Peyer's patch (tissue), 4 donors: Measurements from ENCODE around the gene LONP2. TPM values are rescaled to one million over a fixed set of nuclear protein-coding genes. Genes with fewer than 3 reads are reported as not detected.

Experiments used
- DNase-seq, 3 donors: peaks; one replicate each; pipeline ENCODE4 v3.0.0-alpha.2; 2017 to 2019
- H3K27ac ChIP-seq, 4 donors: fragments of 200-600 bp; sonication (generic); one replicate each; pipeline ENCODE4 v1.5.1; 2016 to 2019
- H3K27me3 ChIP-seq, 2 donors: fragments of 200-600 bp; sonication (generic); one replicate each; pipeline ENCODE4 v1.5.1; 2019
- H3K36me3 ChIP-seq, 3 donors: fragments of 200-600 bp; sonication (generic); one replicate each; pipeline ENCODE4 v1.5.1; 2016 to 2019
- H3K4me1 ChIP-seq, 4 donors: fragments of 200-600 bp; sonication (generic); one replicate each; pipeline ENCODE4 v1.5.1; 2016 to 2019
- H3K4me3 ChIP-seq, 4 donors: fragments of 200-600 bp; sonication (generic); 1 replicate in 3 of 4; 2 replicates in 1 of 4; pipeline ENCODE4 v1.5.1; 2016 to 2019; ENCODE audit warnings: mild to moderate bottlenecking in 1 of 4
- H3K9me3 ChIP-seq, 4 donors: fragments of 200-600 bp; sonication (generic); one replicate each; pipeline ENCODE4 v1.5.1; 2016 to 2019; ENCODE audit warnings: mild to moderate bottlenecking in 1 of 4
- POLR2A ChIP-seq, 2 donors: fragments of 450-650 bp; IDR thresholded peaks; one replicate each; pipeline ENCODE4 v1.5.1; 2017; ENCODE audit warnings: antibody characterized with exemption in 2 of 2, mild to moderate bottlenecking in 2 of 2, moderate library complexity in 2 of 2
- total RNA-seq, 4 donors: library from RNA; depleted of rRNA; stranded (reverse); fragments of >200 nt; gene quantifications; one replicate each; pipeline ENCODE4 v1.1.0, GENCODE V29; 2016
- TF ChIP-seq, protein P1 (sequence below), 6 experiments: fragments of 450-650 bp in 4 of 6; fragments of 200-600 bp in 2 of 6; sonication (generic) in 1 of 6; IDR thresholded peaks; one replicate each; pipeline ENCODE4 v1.5.1; 2017 to 2019; ENCODE audit warnings: antibody characterized with exemption in 6 of 6, mild to moderate bottlenecking in 3 of 6, moderate library complexity in 1 of 6

The LONP2 gene
- total RNA-seq, 4 donors from 2014 or later, result 56.7 to 104 (median 70.7) TPM

DNA sequence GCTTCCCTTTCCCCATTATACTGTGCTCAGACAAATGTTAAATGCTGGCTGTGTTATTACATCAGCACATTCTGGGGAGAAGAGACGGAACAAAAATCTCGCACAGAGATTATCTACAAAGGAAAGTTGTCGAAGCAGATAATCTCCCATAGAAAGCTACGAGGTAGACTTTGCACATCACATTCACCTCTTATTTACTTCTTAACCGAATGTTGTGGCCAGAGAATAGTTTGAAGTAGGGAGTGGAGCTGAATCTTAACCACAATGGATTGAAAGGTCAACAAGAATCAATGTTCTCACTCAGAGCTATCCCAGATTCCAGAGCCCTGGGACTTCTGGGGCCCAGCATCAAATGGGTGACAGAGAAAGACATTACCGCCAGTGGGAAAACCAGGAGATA, 28.4 kb upstream of the LONP2 start:
- Histone ChIP-seq H3K27me3 (no peaks in the 10 kb centered on the region), H3K36me3 (no peaks in the 10 kb centered on the region), H3K4me1 (no peaks in the 10 kb centered on the region), H3K9me3 (no peaks in the 10 kb centered on the region), H3K4me3 (no peak overlapping the region), H3K27ac (peak overlapping the region in 1 of 4 donors; percentile 56)
- DNase-seq, result no peak
- no peak for TF ChIP-seq POLR2A (IDR thresholded peaks at IDR 0.05)
- TF ChIP-seq, protein P1, sequence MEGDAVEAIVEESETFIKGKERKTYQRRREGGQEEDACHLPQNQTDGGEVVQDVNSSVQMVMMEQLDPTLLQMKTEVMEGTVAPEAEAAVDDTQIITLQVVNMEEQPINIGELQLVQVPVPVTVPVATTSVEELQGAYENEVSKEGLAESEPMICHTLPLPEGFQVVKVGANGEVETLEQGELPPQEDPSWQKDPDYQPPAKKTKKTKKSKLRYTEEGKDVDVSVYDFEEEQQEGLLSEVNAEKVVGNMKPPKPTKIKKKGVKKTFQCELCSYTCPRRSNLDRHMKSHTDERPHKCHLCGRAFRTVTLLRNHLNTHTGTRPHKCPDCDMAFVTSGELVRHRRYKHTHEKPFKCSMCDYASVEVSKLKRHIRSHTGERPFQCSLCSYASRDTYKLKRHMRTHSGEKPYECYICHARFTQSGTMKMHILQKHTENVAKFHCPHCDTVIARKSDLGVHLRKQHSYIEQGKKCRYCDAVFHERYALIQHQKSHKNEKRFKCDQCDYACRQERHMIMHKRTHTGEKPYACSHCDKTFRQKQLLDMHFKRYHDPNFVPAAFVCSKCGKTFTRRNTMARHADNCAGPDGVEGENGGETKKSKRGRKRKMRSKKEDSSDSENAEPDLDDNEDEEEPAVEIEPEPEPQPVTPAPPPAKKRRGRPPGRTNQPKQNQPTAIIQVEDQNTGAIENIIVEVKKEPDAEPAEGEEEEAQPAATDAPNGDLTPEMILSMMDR (IDR thresholded peaks at IDR 0.05), result no peak

DNA sequence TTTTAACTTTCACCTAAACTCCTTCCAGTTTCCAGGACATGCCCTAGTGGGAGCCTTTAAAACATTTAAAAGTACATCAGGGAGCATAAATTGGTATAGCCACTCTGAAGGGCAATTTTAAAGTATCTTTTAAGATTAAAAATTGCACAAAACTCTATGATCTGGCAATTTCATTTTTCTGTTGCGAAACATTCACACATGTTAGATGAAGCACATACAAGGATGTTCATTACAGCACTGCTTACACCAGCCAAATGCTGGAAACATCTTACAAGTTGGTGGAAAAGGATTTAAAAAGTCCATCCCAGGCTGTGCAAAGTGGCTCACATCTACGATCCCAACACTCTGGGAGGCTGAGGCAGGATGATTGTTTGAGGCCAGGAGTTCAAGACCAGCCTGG, 26.4 kb upstream of the LONP2 start:
- H3K4me1 ChIP-seq, result no peaks in the 10 kb centered on the region
- no peaks in the 10 kb centered on the region for H3K36me3 ChIP-seq
- TF ChIP-seq, protein P1 (IDR thresholded peaks at IDR 0.05), result no peak
- no peak for TF ChIP-seq POLR2A (IDR thresholded peaks at IDR 0.05)
- no peaks in the 10 kb centered on the region for H3K9me3 ChIP-seq
- no peak overlapping the region for H3K27ac ChIP-seq
- H3K27me3 ChIP-seq, result no peaks in the 10 kb centered on the region
- no peak for DNase-seq
- H3K4me3 ChIP-seq, result no peak overlapping the region

DNA sequence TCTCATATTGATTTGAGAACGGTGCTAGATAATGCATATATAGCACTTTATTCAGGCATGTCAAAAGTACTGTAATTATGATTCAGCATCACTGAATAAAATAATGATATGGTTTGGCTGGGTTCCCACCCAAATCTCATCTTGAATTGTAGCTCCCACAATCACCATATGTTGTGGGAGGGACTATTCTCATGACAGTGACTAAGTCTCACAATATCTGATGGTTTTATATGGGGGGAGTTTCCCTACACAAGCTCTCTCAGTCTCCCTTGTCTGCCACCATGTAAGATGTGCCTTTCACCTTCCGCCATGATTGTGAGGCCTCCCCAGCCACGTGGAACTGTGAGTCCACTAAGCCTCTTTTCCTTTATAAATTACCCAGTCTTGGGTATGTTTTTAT, 25.6 kb upstream of the LONP2 start:
- no peak overlapping the region for H3K4me3 ChIP-seq
- H3K36me3 ChIP-seq, result no peaks in the 10 kb centered on the region
- H3K4me1 ChIP-seq, result no peaks in the 10 kb centered on the region
- DNase-seq, result no peak
- H3K27me3 ChIP-seq, result no peaks in the 10 kb centered on the region
- no peaks in the 10 kb centered on the region for H3K9me3 ChIP-seq
- TF ChIP-seq, protein P1 (IDR thresholded peaks at IDR 0.05), result no peak
- TF ChIP-seq POLR2A (IDR thresholded peaks at IDR 0.05), result no peak
- no peak overlapping the region for H3K27ac ChIP-seq

DNA sequence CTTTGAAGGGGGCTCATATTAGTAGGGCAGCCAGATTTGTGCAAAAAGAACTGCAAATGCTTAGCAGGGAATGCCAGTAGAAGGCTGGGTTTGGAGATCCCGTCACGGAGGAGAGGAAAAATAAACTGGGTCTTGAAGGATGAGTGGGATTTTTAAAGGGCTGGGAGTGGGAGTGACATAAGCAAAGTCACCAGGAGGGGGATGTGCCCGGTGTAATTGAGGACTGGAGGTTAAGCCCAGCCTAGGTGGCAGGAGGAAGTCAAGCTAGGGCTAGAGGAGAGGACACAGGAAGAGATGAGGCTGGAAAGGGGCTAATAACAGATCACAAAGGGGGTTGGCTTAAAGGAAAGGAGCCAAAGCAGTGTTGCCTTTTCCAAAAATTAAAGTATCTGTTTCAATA, 23.2 kb upstream of the LONP2 start:
- Histone ChIP-seq H3K27me3 (no peaks in the 10 kb centered on the region), H3K9me3 (no peaks in the 10 kb centered on the region), H3K27ac (no peak overlapping the region), H3K36me3 (no peaks in the 10 kb centered on the region), H3K4me3 (no peak overlapping the region), H3K4me1 (no peaks in the 10 kb centered on the region)
- no peak for DNase-seq
- TF ChIP-seq, protein P1 (IDR thresholded peaks at IDR 0.05), result no peak
- no peak for TF ChIP-seq POLR2A (IDR thresholded peaks at IDR 0.05)

DNA sequence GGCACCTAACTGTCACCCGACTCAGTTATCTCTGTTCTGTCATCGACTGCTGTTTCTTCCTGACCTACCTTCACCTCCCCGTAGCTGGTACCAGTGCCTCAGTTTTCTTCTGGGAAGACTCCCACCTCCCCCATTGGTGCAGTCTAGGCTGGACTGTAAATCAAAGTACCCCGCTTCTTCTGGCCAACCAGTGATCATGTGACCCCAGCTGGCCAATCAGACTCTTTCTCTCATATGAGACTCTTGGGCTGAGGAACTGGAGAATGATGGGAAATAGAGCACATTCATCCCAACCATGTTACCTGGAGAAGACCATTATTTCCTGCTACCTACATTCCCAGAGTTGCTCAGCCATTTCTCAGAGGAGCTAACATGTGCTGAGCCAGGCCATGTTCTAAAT, 20.6 kb upstream of the LONP2 start:
- no peak for TF ChIP-seq POLR2A (IDR thresholded peaks at IDR 0.05)
- TF ChIP-seq, protein P1 (IDR thresholded peaks at IDR 0.05), result no peak
- no peak for DNase-seq
- Histone ChIP-seq H3K27ac (no peak overlapping the region), H3K27me3 (no peaks in the 10 kb centered on the region), H3K9me3 (no peaks in the 10 kb centered on the region), H3K4me3 (no peak overlapping the region), H3K36me3 (no peaks in the 10 kb centered on the region), H3K4me1 (no peaks in the 10 kb centered on the region)

- Histone ChIP-seq H3K36me3 (no peaks in the 10 kb centered on the region), H3K4me1 (no peaks in the 10 kb centered on the region), H3K27ac (no peak overlapping the region), H3K4me3 (no peak overlapping the region), H3K27me3 (no peaks in the 10 kb centered on the region), H3K9me3 (no peaks in the 10 kb centered on the region)
- no peak for TF ChIP-seq POLR2A (IDR thresholded peaks at IDR 0.05)
- TF ChIP-seq, protein P1 (IDR thresholded peaks at IDR 0.05), result no peak
- DNase-seq, result no peak
Observed at GRCh38 chr16:48225456-48225855, 18.6 kb upstream of the LONP2 start.
